Measurements from ENCODE around the gene PLXNA4. TPM values are rescaled to one million over a fixed set of nuclear protein-coding genes. Genes with fewer than 3 reads are reported as not detected.

Gene PLXNA4
- total RNA-seq, 1 donor from 2014 or later: 5.7 TPM

DNA sequence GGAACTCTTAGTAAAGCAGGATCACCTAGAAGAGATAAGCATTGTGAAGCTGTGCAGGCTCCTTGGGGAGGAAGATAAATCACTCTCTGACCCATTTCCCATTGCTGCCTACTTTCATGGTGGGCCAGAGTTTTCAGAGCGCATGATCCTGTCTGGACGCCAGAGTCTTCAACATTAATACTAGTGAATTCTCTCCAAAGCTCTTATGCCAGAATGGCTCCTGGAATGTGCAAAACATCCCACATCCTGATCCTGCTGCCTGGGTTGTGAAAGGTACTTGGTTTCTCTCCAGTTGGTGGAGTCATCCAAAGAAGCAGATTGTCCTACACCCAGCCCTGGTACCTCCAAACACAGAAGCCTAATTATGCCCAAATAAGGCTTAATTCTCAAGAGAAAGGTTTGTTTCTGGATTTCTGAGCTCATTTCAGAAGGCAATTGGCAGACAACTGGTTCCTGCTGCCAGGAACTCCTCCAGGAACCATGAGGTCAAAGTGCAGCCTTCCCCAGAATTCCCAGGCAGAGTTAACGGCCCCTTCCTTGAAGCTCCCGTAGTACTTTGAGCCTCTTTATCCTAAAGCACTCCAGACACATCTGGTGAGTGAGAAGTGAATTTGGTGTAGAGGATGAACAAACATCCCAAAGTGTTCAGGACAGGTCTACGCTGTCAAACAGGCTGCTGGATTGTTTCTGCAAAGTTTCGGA, 495.2 kb downstream of the PLXNA4 start:
- DNase-seq: peak; percentile 38

- DNase-seq: no peak
Observed at GRCh38 chr7:132080467-132080866, 495.8 kb downstream of the PLXNA4 start.

- no peak for DNase-seq
Observed at GRCh38 chr7:132078891-132079735, 497.2 kb downstream of the PLXNA4 start.

GRCh38 chr7:132077971-132078685, 498.1 kb downstream of the PLXNA4 start:
- no peak for DNase-seq

DNA sequence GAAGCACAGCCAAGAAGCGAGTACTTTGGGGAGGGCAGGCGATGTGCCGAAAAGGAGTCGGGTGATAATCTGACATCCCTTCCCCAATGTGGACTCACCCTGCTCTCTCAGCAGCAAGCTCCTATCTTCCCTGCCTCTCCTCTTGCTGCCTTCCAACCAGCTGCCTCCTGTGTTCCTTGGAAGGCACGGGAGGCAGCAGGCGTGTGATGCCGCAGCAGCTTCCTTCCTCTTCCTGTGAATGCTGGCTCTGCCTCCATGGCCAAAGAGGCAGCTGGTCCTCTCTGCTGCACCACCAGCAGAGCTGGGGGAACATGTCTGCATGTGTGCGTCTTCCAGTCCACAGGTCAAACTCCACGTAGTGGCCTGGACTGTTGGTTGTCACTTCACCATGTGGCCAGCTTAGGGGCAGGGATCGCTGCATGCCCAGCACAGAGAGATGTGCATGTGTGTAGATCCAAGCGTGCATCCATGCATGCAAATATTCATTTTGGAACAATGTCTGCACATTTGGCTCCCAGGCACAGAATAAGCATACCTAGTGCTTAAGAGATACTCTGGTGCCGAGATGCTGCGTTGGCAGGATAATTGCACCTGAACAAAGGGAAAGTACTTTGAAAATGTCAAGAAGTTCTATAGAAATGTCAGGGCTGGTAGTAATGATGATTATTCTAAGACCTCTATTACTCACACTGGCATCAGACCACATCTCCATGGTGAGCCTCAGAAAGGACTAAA, 499.8 kb downstream of the PLXNA4 start:
- no peak for DNase-seq

GRCh38 chr7:132075515-132075914, 500.8 kb downstream of the PLXNA4 start:
- DNase-seq: no peak

GRCh38 chr7:132073920-132074589, 502.2 kb downstream of the PLXNA4 start:
- DNase-seq: no peak

Measured in tongue (tissue), 2 donors.